ENCODE results near the gene CNTN1.

- TF ChIP-seq ZNF207 (IDR thresholded peaks at IDR 0.05; ENCODE audit: borderline replicate concordance) (no peak), POLR2A (IDR thresholded peaks at IDR 0.05; ENCODE audit: low read depth, low read length) (no peak), BRCA1 (IDR thresholded peaks at IDR 0.05; ENCODE audit: low read depth, low read length) (no peak), MAX (IDR thresholded peaks at IDR 0.05; ENCODE audit: low read depth, low read length) (no peak), SP1 (IDR thresholded peaks at IDR 0.05; ENCODE audit: low read depth, low read length) (no peak), FOS (IDR thresholded peaks at IDR 0.05; ENCODE audit: borderline replicate concordance, extremely low read depth, insufficient read length) (no peak), CTCF (IDR thresholded peaks at IDR 0.05 in 2 of 3, conservative IDR thresholded peaks at IDR 0.05 in 1 of 3; ENCODE audit: control insufficient read depth in 2 of 3, extremely low read depth in 1 of 3, insufficient read depth in 1 of 3, low read depth in 3 of 3, low read length in 3 of 3) (no peak)
Measured at GRCh38 chr12:41032386-41032785, 340.1 kb downstream of the CNTN1 start.
